ENCODE results near the gene EIF2S3.
"Not testable (repeated sequence)": the region's sequence is repeated elsewhere in the genome, so short reads cannot be mapped to it uniquely, and the experiment has no call there.

Gene EIF2S3

GRCh38 chrX:24054182-24055042, at the start of gene EIF2S3:
EIF2S3 (plus strand) TSS chrX:24054956; CDS start chrX:24054969, 13 bp downstream.
- peak; percentile 90 for DNase-seq

GRCh38 chrX:24005028-24005427, 49.7 kb upstream of the EIF2S3 start:
- DNase-seq: no peak

GRCh38 chrX:24005867-24006266, 48.9 kb upstream of the EIF2S3 start:
- DNase-seq: no peak

- DNase-seq: no peak
Observed at GRCh38 chrX:24012266-24012665, 42.5 kb upstream of the EIF2S3 start.

- DNase-seq: no peak
Observed at GRCh38 chrX:24014388-24015018, 40.3 kb upstream of the EIF2S3 start.

- DNase-seq: no peak
Observed at GRCh38 chrX:24017674-24018073, 37.1 kb upstream of the EIF2S3 start.

- DNase-seq: no peak
Observed at GRCh38 chrX:24018809-24019208, 35.9 kb upstream of the EIF2S3 start.

GRCh38 chrX:24019448-24019847, 35.3 kb upstream of the EIF2S3 start:
- DNase-seq: no peak

- peak; percentile 16 for DNase-seq
Observed at GRCh38 chrX:24020306-24020876, 34.4 kb upstream of the EIF2S3 start.

- DNase-seq: no peak
Observed at GRCh38 chrX:24023544-24023943, 31.2 kb upstream of the EIF2S3 start.

- DNase-seq: peak; percentile 12
Observed at GRCh38 chrX:24023972-24024669, 30.6 kb upstream of the EIF2S3 start.

- peak; percentile 88 for DNase-seq
Observed at GRCh38 chrX:24024819-24025740, 29.7 kb upstream of the EIF2S3 start.

GRCh38 chrX:24025741-24026403, 28.9 kb upstream of the EIF2S3 start:
- DNase-seq: peak; percentile 41

GRCh38 chrX:24026432-24026831, 28.3 kb upstream of the EIF2S3 start:
- no peak for DNase-seq

GRCh38 chrX:24027086-24027485, 27.7 kb upstream of the EIF2S3 start, which contains the start of gene KLHL15:
KLHL15 (minus strand) TSS chrX:24027186; CDS start chrX:24006693, 20,493 bp downstream.
- DNase-seq: no peak

- no peak for DNase-seq
Observed at GRCh38 chrX:24027985-24028384, 26.8 kb upstream of the EIF2S3 start.

GRCh38 chrX:24030597-24030996, 24.2 kb upstream of the EIF2S3 start:
- DNase-seq: no peak

GRCh38 chrX:24034485-24034884, 20.3 kb upstream of the EIF2S3 start:
- no peak for DNase-seq

- no peak for DNase-seq
Observed at GRCh38 chrX:24037729-24038128, 17.0 kb upstream of the EIF2S3 start.

GRCh38 chrX:24046060-24046459, 8.7 kb upstream of the EIF2S3 start:
- DNase-seq: not testable (repeated sequence)

- not testable (repeated sequence) for DNase-seq
Observed at GRCh38 chrX:24049643-24050042, 5.1 kb upstream of the EIF2S3 start.
